GM19238 (cell line): Measurements from ENCODE around the gene LARP4B.

ENCODE experiments used
- DNase-seq: peaks from one replicate; pipeline ENCODE4 v3.0.0; 2011; ENCODE audit warnings: low spot score; ENCODE audit not compliant: insufficient read length

Gene LARP4B

GRCh38 chr10:924524-924859 lies 7.0 kb downstream of the LARP4B start:
- DNase-seq, result no peak

GRCh38 chr10:923844-924523 lies 7.5 kb downstream of the LARP4B start:
- DNase-seq, result no peak

GRCh38 chr10:921471-922414 lies 9.8 kb downstream of the LARP4B start:
- no peak for DNase-seq

GRCh38 chr10:920450-920849 lies 11.1 kb downstream of the LARP4B start:
- DNase-seq, result no peak

GRCh38 chr10:919481-919880 lies 12.0 kb downstream of the LARP4B start:
- no peak for DNase-seq

- no peak for DNase-seq
Observed at GRCh38 chr10:917999-918398, 13.5 kb downstream of the LARP4B start.

- no peak for DNase-seq
Observed at GRCh38 chr10:917416-917720, 14.1 kb downstream of the LARP4B start.

GRCh38 chr10:916716-917415 lies 14.6 kb downstream of the LARP4B start:
- DNase-seq, result no peak

GRCh38 chr10:909831-910230 lies 21.7 kb downstream of the LARP4B start:
- DNase-seq, result no peak

- no peak for DNase-seq
Observed at GRCh38 chr10:905972-906371, 25.5 kb downstream of the LARP4B start.

GRCh38 chr10:905503-905902 lies 26.0 kb downstream of the LARP4B start:
- DNase-seq, result no peak

- DNase-seq, result no peak
Observed at GRCh38 chr10:904403-904802, 27.1 kb downstream of the LARP4B start.

- DNase-seq, result no peak
Observed at GRCh38 chr10:898141-898540, 33.4 kb downstream of the LARP4B start.

- DNase-seq, result no peak
Observed at GRCh38 chr10:896982-897381, 34.5 kb downstream of the LARP4B start.

- DNase-seq, result no peak
Observed at GRCh38 chr10:895324-895723, 36.2 kb downstream of the LARP4B start.

GRCh38 chr10:878895-879294 lies 52.6 kb downstream of the LARP4B start:
- no peak for DNase-seq

- DNase-seq, result no peak
Observed at GRCh38 chr10:878333-878759, 53.2 kb downstream of the LARP4B start.

GRCh38 chr10:876438-876837 lies 55.1 kb downstream of the LARP4B start:
- DNase-seq, result no peak

- DNase-seq, result no peak
Observed at GRCh38 chr10:873020-873419, 58.5 kb downstream of the LARP4B start.

- DNase-seq, result no peak
Observed at GRCh38 chr10:871951-872403, 59.5 kb downstream of the LARP4B start.

GRCh38 chr10:870564-871166 lies 60.8 kb downstream of the LARP4B start:
- no peak for DNase-seq

- no peak for DNase-seq
Observed at GRCh38 chr10:869171-869570, 62.3 kb downstream of the LARP4B start.
